HG03060 (cell line): ENCODE data around the gene GRID1.
"Not testable (repeated sequence)": the region's sequence is repeated elsewhere in the genome, so short reads cannot be mapped to it uniquely, and the experiment has no call there.

Experiments used
- ATAC-seq: cut with Tn5 transposase; IDR thresholded peaks from one replicate; pipeline ENCODE4 v1.9.1; 2021; ENCODE audit warnings: low read depth, moderate number of reproducible peaks; ENCODE audit not compliant: unreplicated experiment

GRID1 gene

DNA sequence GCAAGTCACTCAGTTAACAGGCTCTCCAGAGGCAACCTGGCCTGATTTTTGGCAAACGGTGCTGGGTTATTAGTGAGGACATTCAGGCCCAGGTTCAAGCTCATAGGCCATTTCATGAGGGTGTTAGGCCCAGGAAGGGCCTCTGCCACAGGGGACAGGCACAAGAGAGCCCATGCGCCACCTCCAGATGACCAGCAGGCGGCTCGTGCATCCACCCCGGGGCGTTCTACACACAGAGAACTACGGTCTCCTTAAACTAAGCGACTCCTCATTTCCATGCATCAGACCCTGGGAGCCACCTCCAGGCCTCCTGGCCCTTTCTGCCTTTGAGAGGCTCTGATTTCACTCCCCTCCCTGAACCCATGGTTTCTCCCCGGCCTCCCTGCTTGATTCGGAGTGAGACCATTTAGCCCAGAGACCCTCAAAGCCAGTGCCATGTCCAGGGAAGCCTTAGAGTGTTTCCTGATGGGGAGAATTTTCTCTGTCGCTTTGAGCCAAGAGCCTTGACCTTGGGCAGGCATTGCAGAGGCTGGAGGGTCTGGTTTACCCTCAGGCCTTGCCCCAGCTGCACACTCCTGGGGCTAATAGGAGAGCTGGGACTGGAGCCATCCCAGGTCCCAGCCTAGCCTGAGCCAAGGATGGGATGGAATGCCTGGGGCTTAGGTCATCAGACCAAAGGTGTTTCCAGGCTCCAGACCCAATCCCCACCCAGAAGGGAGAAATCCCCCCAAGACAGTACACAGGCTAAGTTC lies 188.0 kb downstream of the GRID1 start:
- ATAC-seq = no peak

DNA sequence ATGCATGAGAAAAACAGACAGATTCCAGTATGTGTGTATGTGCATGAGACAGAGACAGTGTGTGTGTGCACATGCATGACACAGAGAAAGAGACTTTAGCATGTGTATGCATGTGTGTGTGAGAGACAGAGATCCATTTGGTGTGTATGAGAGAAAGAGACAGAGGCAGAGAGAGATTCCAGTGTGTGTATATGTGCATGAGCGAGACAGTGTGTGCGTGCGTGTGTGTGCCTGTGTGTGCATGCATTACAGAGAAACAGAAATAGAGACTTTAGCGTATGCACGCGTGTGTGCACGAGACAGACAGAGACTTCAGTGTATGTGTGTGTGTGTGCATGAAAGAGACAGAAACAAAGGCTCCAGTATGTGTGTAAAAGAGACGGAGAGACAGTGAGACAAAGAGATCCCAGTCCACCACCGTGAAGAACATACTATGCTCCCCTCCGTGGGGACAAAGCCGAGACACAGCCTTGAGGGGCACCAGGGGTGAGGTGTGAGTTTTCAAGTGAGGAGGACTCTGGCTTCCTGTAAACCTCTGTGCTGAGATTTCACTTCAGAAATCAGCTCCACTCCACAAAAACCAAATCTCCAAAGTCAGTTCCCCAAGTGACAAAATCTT lies 188.9 kb downstream of the GRID1 start:
- ATAC-seq = no peak

DNA sequence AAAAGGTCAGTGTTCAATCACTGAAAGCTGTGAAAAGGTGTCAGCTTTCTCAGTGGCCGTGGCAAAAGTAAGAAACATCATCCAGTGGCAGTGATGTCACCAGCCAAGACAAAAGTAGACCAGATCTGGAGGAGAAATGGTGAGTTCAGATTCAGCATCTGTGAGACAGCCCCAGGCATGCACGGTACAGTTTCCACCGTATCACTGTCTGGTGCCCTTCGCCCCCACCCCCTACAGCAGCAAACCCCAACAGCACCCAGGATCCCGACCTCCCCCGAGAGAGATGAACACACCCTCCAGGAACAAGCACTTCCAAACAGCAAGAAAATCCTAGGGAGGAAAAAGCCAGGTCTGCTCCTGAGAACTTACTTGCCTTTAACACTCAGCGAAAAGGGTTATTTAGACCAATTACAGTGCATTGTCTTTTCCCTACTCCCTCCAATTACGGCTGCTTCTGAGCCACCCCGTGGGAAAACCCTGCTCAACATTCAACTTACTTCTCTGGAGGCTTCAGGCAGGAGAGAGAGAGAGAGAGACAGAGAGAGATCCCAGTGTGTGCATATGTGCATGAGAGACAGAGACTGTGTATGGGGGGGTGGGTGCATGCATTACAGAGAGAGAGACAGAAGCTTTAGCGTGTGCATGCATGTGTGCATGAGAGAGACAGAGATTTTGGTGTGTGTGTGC lies 189.6 kb downstream of the GRID1 start:
- ATAC-seq = no peak

DNA sequence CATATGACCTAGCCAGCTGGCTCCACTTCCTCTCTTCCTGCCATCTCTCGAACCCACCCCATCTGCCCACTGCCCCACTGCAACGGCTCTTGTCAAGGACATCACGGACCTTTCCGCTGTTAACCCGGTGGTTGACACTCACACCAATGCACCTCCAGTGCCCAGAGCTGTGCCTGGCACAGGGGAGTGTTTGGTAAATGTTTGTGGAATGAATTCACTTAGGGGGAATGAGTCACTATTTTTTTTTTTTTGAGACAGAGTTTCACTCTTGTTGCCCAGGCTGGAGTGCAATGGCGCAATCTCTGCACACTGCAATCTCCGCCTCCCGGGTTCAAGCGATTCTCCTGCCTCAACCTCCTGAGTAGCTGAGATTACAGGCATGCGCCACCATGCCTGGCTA lies 191.1 kb downstream of the GRID1 start:
- not testable (repeated sequence) for ATAC-seq

DNA sequence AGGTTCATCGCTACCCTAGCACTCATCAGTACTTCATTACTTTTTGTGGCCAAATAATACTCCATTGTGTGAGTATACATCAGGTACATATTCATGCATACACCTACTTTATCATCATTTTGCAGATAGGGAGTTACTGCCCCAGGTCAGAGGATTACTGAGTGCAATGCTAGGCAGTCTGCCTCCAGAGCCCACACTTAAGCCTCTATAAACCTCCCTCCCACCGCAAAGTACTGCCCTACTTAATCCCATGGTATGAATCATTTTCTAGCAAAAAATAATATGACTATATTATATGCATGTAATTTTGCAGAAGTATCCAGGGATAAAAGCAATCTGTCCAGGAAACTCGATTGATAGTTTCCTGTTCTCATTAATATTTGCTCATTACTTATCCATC lies 194.3 kb downstream of the GRID1 start:
- ATAC-seq = no peak

DNA sequence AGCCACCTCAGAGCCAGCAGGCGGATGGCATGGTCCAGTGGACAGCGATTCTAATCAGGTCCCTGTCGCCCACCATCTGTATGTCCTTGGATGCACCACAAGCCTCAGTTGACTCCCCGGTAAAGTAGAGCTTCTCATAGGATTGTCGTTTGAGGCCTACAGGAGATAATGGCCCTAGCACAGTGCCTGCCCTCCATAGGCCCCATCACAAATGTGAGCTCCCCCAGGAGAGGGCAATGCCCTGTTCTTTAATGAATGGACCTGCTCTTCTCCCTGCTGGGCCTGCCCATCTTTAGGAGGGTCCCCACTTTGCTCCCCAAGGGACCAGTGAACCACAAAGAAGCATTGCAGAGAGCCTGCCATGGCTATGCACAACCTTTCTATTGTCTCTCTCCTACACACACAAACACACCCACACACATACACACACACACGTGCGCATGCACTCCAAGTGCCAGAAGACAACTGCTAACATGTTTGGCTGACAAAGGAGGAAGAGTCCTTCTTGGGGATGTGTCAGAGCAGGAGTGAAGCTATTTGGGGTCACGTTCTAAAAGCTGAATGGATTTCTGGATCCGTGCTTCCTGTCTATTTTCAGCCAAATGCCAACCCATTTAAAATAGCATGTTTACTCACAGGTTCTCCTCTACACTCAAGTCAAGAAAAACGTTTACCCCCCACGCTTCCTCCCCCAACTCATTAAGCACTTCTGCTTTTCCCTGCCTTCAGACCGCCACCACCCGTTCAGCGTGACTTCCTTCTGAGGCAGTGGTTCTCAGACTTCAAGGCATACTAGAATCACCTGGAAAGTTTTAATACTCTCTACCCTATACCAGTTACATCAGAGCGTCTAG lies 196.1 kb downstream of the GRID1 start:
- ATAC-seq = no peak

DNA sequence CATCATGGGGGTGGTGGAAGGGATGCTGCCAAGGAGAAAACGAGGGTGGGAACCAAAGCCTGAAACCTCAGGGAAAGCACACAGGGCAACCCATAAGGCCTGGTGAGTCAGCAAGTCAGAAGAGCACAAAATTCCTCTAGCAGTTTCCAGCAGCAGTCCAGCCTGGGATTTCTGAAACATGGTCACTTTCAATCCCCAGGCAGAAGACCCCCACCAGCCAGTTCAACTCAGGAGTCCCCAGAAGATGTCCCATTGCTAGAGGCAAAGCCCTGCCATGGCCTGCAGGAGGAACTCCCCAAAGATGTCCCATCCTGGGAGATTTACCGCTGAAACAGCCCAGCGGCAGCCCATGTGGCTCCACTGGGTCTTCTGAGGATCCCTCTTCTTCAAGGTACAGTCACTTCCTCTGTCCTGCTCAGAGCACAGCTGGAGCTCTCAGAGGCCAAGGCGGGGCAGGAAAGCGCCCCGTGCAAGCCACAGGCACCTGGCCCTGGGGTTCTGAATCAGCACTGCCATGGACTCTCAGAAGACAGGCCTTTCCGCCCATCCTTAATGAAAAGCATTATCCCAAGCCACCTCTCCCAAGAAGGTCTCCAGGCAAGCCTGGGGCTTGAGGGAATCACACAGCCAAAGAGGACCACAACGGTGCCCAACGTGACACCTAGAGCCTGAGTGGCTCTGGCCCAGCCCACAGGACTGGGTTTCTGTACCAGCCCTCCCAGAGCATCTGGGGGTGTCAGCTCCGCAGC lies 196.9 kb downstream of the GRID1 start:
- ATAC-seq = no peak

DNA sequence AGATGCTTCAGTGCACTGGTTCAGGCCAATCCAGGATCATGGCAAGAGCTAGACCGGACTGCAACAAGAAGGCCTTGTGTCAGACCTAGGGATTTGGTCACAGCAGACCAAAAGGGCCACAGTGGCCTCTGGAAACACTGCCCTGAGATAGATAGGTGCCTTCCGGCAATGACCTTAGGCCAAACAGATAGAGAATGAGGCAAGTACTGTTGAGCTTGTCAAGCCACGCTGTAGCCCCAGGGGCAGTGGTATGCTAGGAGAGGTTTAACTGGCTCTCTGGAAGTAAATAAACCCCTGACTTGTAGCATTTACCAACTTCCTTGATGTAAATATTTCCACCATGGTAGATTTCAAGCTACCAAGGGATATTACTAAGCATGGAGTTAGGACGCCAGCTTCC lies 197.5 kb downstream of the GRID1 start:
- ATAC-seq = no peak

DNA sequence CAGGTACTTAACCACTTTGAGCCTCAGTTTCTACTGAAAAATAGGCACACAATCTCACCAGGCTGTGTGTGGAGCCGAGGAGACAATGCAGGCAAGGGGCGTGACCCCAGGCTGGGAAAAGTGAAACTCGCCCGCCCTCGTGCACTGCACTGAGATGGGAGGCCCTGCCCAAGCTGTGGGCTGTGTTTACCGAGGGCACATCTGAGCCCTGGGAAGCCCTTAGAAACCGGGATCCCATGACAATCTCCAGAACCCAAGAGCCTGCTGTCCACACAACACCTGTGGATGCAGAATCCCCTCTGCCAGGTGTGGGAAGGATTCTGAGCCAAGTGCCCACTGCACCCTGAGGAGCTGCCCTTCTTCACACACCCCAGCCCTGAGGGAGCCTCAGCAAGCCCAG lies 198.3 kb downstream of the GRID1 start:
- ATAC-seq = no peak

DNA sequence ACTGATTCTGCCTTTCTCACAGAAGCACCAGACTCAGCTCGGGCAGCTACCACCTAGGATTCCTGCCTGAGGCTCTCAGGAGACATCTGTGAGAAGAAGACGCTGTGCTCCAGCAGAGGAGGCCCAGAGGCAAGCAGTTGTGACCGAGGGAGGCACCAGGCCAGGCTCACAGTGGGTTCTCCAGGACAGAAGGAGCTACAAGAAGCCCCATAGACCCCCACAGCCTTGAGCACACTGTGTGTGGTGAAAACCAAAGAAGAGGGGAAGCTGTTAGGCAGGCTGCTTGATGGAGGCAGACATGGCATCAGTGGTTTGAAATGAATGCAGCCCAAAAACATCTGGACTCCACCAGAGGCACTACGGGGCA lies 198.8 kb downstream of the GRID1 start:
- ATAC-seq = no peak

DNA sequence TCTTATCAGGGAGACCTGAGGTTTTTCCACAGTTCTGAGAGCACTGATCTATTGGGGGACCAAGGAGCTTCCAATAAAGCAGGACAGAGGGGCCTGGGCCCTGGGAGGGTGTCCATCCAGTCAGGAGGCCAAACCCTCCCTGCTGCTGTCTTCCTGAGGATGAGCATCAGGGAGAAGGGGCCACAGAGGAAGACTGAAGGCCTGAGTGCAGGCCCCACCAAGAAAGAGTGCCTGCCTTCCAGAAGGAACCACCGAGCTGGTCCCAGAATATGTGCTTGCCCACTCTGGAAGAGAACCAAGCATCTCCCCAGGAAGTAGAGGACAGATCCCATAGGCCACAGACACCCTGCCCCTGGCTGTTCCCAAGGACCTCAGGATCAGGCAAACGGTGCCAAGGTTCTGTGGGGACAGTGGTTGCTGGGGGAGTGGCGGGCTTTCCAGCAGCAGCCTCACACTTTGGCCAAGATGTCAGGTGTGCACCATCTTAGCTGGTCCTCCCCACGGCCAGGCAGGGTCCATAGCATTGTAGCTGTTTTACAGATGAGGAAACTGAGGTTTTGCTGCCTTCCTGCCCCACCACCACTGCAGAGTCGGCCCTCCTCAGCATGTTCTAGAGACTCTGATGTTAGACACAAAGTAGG lies 199.4 kb downstream of the GRID1 start:
- ATAC-seq = no peak

DNA sequence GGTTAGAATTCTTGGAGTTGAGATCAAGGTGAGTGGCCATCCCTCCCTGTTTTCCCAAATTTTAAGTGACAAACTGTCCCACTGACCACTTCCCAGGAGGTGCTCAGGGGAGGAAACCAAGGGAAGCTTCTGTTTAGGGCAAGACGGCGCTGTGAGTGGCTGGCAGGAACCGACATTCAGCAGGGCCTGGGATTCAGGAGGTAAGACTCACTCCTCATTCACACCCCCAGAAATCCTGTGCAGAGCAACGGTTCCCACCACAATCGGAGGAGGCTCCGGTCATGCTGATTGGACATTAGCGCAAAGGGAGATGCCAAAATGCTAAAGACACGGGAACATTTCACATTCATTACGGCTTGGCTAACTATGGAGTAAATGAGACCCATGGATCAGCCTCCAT lies 200.9 kb downstream of the GRID1 start:
- ATAC-seq = no peak

DNA sequence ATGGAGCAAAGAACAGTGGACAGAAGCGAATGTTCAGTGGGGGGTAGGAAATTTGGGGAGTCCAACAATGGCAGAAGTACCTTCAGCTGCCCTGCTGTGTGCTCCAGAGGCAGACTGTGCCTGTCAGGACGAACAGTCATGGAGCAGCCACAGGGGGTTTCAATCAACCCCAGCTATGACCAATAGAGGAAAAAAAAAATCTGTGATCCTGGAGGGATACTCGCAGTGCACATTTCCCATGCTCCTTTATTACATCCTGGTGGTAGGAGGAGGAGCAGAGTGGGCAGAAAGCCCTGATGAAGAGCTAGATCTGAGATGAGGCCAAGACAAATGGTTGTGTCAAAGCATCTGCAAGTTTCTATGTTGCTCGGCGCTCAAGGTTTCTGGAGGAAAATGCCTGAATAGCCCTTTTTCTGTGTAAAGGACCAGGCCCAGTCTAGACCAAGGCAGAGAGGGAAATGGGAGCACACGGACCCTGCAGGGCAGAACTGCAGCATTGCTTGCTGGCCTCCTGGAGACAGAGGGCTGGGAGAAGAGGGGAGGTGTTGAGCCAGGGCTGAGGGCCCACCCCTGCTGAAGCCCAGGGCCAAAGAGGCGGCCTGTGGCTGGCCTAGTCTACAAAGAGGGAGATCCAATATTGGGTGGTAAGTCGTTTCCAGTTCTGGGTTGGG lies 201.5 kb downstream of the GRID1 start:
- no peak for ATAC-seq

DNA sequence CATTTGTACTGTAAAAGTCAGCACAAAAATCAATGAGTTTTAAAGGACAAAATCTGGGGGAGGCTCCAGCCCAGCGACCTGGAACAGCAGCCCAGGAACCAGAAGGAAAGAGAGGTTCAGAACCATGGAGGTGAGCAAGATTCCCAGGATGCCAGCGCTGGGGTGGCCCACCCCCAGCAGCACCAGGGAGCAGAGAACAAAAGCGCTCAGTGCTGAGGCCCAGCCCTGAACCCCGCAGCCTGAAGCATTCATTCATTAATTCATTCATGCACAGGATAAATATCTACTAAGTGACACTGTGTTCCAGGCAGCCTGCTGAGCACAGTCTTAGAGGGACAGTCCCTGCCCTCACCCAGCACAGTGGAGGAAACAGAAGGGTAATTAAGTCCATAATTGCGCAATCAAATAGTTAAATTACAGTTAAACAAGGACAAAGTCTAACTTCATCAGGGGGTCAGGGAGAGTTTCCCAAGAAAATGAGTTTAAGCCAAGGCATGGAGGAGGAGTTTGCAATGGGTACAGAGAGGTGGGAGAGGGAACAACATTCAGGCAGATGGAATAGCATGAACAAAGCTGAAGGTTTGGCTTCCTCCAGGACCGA lies 202.3 kb downstream of the GRID1 start:
- no peak for ATAC-seq

DNA sequence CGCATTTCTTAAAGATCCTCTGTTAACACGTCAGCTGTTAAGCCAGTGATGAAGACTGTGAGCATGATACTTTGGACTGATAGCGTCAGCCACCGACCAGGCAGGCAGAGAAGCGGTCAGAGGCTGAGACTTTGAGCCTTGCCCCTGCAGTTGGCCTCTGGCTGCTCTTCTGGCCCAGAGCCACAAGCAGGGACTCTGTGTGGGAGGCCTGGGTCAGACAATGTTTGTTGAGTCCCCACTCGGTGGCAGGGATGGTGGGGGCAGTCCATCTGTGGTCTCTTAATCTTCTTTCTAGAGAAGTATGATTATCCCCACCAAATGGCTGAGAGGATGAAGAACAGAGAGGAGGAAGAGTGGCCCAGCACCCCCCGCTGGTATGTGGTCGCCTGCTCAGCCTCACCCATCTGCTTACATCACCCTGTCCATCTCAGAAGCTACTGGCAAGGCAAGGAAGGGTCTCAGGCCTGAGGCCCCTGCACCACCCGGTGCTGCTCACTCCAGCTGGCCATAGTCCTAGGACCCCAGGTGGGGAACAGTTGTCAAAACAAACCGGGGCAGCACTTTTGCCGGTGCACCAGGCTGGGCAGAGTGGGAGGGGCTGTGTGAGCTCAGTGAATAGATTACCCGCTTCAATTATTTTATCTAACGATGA lies 202.9 kb downstream of the GRID1 start:
- no peak for ATAC-seq

DNA sequence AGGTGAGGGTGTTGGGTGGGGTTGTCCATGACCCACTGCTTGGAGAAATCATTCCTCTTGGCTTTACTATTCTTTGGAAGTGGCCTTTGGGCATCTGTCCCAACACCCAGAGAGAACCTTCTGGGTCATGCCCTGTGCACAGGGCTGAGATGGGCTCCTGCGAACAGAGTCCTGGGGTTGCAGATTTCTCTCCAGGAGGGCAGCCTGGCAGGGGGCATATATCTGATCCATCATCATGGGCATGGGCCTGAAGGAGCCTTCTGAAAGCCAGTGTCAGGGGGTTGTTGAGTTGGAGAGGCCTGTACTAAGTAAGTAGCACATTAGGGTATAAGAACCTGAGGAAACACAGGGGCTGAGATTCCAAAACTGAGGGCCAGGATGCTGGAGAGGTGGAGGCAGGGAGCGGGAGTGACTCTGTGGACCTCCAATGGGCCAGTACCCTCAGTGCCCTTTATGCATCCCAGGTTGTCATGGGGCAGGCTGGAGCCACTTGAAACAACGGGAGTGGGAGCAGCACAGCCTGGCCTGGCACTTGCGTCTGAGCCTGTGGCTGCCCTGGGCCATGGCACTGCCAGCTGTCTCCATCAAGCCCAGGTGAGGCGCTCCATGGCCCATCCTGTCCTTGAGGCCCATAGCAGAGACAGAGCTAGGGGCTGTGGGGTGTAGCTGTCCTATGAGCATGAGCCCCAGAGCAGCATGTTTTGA lies 203.7 kb downstream of the GRID1 start:
- no peak for ATAC-seq

DNA sequence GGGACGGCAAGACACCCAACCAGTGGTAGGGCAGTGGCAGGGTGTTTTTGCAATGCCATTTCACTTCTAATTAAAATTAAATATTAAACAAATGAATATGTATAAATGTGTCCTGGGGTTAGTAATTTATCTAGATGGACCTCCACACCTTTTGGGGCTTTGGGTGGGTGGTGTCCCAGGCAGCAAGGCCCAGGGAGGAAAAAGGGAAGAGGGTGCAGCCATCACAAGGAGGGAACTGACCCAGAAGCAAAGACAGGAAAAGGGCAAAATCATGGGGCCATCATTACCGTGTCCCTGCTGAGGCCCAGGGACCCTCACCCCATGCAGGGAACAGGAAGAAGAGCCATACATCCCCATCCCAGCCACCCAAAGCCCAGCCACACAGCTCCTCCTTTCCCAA lies 204.6 kb downstream of the GRID1 start:
- no peak for ATAC-seq
